ENCODE data around the gene CFAP52.

DNA sequence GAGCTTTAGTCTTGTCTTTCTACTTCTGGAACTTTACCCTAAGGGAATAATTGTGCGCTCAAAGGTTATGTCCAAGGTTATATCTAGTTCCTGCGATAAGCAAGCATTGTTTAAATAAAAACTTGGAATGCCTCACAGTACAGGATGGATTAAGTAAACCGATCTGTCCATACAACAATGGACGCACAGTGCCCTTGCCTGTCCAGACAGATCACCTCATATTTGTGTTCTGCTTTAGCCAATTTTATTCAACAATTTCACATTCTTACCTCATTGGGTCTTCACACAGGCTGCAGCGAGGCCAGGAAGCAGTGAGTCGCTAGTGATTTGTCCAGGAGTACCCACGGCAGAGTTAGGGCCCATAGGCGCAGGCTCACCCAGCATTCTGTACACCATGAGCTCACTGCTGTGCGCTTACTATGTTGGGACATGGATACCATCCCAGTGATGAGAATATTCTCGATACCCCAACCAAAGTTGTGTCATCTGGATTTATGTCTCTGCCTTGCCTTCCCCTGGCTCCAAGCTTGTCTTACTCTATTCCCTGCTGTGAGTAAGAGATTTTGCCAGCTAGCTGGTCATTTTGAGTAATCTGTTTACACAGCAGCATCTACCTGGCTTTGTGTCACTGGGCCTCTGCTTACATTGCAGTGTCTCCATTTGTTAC, 108.6 kb downstream of the CFAP52 start:
- TF ChIP-seq, protein P1, sequence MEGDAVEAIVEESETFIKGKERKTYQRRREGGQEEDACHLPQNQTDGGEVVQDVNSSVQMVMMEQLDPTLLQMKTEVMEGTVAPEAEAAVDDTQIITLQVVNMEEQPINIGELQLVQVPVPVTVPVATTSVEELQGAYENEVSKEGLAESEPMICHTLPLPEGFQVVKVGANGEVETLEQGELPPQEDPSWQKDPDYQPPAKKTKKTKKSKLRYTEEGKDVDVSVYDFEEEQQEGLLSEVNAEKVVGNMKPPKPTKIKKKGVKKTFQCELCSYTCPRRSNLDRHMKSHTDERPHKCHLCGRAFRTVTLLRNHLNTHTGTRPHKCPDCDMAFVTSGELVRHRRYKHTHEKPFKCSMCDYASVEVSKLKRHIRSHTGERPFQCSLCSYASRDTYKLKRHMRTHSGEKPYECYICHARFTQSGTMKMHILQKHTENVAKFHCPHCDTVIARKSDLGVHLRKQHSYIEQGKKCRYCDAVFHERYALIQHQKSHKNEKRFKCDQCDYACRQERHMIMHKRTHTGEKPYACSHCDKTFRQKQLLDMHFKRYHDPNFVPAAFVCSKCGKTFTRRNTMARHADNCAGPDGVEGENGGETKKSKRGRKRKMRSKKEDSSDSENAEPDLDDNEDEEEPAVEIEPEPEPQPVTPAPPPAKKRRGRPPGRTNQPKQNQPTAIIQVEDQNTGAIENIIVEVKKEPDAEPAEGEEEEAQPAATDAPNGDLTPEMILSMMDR (IDR thresholded peaks at IDR 0.05) = no peak
- TF ChIP-seq, protein P2, sequence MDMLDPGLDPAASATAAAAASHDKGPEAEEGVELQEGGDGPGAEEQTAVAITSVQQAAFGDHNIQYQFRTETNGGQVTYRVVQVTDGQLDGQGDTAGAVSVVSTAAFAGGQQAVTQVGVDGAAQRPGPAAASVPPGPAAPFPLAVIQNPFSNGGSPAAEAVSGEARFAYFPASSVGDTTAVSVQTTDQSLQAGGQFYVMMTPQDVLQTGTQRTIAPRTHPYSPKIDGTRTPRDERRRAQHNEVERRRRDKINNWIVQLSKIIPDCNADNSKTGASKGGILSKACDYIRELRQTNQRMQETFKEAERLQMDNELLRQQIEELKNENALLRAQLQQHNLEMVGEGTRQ (CRISPR knock-in tag; IDR thresholded peaks at IDR 0.05) = no peak
- no peak for TF ChIP-seq ZBTB21 (CRISPR knock-in tag; IDR thresholded peaks at IDR 0.05; ENCODE audit: borderline replicate concordance)
- no peak for TF ChIP-seq TEAD4 (CRISPR knock-in tag; IDR thresholded peaks at IDR 0.05)
- no peak for TF ChIP-seq TEAD1 (CRISPR knock-in tag; IDR thresholded peaks at IDR 0.05)
- TF ChIP-seq KAT7 (CRISPR knock-in tag; IDR thresholded peaks at IDR 0.05; ENCODE audit: borderline replicate concordance) = no peak
- TF ChIP-seq, protein P3, sequence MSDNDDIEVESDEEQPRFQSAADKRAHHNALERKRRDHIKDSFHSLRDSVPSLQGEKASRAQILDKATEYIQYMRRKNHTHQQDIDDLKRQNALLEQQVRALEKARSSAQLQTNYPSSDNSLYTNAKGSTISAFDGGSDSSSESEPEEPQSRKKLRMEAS (CRISPR knock-in tag; IDR thresholded peaks at IDR 0.05) = no peak
- no peak for TF ChIP-seq MYBL2 (CRISPR knock-in tag; IDR thresholded peaks at IDR 0.05)
- TF ChIP-seq, protein P4, sequence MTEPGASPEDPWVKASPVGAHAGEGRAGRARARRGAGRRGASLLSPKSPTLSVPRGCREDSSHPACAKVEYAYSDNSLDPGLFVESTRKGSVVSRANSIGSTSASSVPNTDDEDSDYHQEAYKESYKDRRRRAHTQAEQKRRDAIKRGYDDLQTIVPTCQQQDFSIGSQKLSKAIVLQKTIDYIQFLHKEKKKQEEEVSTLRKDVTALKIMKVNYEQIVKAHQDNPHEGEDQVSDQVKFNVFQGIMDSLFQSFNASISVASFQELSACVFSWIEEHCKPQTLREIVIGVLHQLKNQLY (CRISPR knock-in tag; IDR thresholded peaks at IDR 0.05) = no peak
- TF ChIP-seq, protein P5, sequence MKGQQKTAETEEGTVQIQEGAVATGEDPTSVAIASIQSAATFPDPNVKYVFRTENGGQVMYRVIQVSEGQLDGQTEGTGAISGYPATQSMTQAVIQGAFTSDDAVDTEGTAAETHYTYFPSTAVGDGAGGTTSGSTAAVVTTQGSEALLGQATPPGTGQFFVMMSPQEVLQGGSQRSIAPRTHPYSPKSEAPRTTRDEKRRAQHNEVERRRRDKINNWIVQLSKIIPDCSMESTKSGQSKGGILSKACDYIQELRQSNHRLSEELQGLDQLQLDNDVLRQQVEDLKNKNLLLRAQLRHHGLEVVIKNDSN (CRISPR knock-in tag; IDR thresholded peaks at IDR 0.05) = no peak

Data from WTC11 (cell line).